HL-60 (cell line): ENCODE results near the gene HERPUD2.
A peak's percentile ranks its signal among the peaks of the same experiment; 100 is the strongest.

Source experiments
- DNase-seq, 2 experiments: peaks; one replicate each; pipeline ENCODE4 v3.0.0-alpha.2; 2010 to 2020; ENCODE audit warnings: low read depth in 1 of 2, low spot score in 1 of 2
- H3K27ac ChIP-seq: fragments of 250-450 bp; sonication (Bioruptor Pico); replicated peaks from 2 replicates; pipeline ENCODE4 v1.5.1; 2020; ENCODE audit warnings: mild to moderate bottlenecking, moderate library complexity
- H3K27me3 ChIP-seq: fragments of 250-450 bp; sonication (Bioruptor Pico); 2 replicates; pipeline ENCODE4 v1.5.1; 2021; ENCODE audit warnings: mild to moderate bottlenecking, moderate library complexity; ENCODE audit not compliant: insufficient read depth, poor library complexity, severe bottlenecking
- H3K4me3 ChIP-seq: replicated peaks from 2 replicates; pipeline ENCODE4 v1.5.1; 2011; ENCODE audit warnings: mild to moderate bottlenecking, control low read depth, low read length; ENCODE audit not compliant: insufficient read depth
- GABPA ChIP-seq: IDR thresholded peaks from 2 replicates; pipeline ENCODE4 v1.6.1; 2012; ENCODE audit warnings: low read depth
- POLR2AphosphoS5 ChIP-seq: IDR thresholded peaks from 2 replicates; pipeline ENCODE4 v1.6.1; 2012; ENCODE audit warnings: low read depth
- SPI1 ChIP-seq: IDR thresholded peaks from 2 replicates; pipeline ENCODE4 v1.6.1; 2012; ENCODE audit warnings: low read depth, mild to moderate bottlenecking, borderline replicate concordance
- TF ChIP-seq, protein P1 (sequence below): IDR thresholded peaks from 2 replicates; pipeline ENCODE4 v1.6.1; 2012; ENCODE audit warnings: low read depth; ENCODE audit not compliant: insufficient replicate concordance
- TF ChIP-seq, protein P2 (sequence below): IDR thresholded peaks from one replicate; pipeline ENCODE4 v1.5.1; 2011; ENCODE audit warnings: low read length, control low read depth, inconsistent platforms; ENCODE audit not compliant: insufficient read depth

The HERPUD2 gene

DNA sequence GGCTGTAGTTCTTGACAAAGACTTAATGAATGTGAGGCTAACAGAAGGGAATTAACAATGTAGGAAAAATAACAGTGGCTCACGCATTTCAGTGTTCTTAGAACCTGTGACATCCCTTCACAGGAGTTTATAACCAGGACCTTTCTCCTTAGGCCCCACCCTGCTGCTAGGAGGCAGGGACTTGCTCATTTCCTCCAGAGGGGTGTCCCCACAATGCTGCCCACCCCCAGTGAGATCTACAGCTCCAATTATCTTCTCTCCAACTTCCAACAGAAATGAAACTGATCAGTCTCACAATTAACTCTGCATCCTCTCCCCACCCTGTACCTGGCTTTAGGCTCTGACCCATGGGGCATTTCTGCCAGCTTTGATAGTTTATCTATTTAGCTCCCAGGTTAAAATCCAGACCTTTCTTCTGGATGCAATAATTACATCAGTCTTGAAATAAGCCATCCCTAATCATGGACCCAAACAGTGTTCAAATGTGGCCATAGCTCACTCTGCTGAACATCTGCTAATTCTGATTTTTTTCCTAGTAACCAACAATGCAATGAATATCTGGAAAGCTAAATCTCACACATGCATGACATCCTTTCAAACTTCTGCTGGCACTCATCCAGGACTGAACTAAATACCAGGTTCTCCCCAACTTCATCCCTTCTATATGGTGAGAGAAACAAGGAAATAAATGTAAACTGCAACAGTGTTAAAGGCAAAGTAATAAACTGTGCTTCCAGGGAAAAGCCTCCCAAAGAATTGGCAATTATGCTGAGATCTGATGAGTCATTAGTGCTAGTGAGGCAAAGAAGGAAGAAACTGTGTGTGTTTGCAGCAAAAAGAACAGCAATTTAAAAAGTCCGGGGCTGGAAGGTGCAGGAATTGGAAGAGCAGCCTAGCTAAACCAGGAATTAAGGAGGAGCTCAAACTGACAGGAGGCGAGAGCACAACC, 64.6 kb downstream of the HERPUD2 start:
- DNase-seq = no peak
- Histone ChIP-seq H3K27me3 (no peaks in the 10 kb centered on the region), H3K27ac (no peak overlapping the region), H3K4me3 (no peak overlapping the region)
- TF ChIP-seq, protein P1, sequence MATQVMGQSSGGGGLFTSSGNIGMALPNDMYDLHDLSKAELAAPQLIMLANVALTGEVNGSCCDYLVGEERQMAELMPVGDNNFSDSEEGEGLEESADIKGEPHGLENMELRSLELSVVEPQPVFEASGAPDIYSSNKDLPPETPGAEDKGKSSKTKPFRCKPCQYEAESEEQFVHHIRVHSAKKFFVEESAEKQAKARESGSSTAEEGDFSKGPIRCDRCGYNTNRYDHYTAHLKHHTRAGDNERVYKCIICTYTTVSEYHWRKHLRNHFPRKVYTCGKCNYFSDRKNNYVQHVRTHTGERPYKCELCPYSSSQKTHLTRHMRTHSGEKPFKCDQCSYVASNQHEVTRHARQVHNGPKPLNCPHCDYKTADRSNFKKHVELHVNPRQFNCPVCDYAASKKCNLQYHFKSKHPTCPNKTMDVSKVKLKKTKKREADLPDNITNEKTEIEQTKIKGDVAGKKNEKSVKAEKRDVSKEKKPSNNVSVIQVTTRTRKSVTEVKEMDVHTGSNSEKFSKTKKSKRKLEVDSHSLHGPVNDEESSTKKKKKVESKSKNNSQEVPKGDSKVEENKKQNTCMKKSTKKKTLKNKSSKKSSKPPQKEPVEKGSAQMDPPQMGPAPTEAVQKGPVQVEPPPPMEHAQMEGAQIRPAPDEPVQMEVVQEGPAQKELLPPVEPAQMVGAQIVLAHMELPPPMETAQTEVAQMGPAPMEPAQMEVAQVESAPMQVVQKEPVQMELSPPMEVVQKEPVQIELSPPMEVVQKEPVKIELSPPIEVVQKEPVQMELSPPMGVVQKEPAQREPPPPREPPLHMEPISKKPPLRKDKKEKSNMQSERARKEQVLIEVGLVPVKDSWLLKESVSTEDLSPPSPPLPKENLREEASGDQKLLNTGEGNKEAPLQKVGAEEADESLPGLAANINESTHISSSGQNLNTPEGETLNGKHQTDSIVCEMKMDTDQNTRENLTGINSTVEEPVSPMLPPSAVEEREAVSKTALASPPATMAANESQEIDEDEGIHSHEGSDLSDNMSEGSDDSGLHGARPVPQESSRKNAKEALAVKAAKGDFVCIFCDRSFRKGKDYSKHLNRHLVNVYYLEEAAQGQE = no peak
- TF ChIP-seq, protein P2, sequence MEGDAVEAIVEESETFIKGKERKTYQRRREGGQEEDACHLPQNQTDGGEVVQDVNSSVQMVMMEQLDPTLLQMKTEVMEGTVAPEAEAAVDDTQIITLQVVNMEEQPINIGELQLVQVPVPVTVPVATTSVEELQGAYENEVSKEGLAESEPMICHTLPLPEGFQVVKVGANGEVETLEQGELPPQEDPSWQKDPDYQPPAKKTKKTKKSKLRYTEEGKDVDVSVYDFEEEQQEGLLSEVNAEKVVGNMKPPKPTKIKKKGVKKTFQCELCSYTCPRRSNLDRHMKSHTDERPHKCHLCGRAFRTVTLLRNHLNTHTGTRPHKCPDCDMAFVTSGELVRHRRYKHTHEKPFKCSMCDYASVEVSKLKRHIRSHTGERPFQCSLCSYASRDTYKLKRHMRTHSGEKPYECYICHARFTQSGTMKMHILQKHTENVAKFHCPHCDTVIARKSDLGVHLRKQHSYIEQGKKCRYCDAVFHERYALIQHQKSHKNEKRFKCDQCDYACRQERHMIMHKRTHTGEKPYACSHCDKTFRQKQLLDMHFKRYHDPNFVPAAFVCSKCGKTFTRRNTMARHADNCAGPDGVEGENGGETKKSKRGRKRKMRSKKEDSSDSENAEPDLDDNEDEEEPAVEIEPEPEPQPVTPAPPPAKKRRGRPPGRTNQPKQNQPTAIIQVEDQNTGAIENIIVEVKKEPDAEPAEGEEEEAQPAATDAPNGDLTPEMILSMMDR = no peak
- TF ChIP-seq POLR2AphosphoS5 = no peak
- no peak for TF ChIP-seq GABPA
- TF ChIP-seq SPI1 = no peak

DNA sequence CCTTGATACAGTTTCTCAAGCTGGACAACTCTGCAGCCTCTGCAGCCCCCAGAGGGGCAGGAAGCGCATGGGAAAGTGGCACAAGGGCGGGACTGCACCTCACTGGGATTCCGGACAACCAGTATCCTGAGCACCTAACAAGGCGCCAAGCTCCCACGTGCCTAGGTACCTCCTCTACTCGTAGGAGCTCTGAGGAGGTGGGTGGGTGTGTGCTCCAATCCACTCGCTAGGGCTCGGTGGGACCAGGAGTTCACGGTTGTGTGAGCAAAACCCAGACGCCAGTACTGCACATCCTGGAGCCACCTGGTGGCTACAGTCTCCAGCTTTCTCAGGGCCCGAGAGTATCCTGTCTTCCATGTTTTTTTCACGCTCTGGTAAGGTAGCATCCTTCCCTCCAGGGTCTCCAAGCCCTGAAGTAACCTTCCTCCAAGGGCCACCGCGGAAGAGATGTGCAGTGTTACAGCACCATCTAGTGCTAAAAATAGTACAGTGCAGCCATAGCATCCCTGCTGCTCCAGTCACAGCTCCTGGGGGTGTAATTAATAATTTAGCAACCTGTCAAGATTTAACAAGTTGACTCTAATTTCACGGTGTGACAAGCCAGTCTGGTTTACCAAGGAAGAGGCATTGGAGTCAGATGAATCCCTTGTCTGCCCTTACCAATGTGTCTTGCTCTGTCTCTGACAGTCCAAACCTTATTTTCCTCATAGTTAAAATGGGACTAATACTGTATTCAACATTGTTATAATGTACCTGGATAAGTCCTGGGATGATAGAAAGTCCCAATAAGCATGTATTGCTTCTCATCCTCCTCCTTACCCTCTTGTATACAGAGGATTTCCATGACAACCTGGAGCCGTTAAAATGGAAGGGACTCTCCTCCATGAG, 70.4 kb downstream of the HERPUD2 start:
- no peak overlapping the region for H3K27ac ChIP-seq
- peaks cover 3% of the 10 kb centered on the region for H3K27me3 ChIP-seq
- DNase-seq = peak; percentile 26 to 40
- TF ChIP-seq, protein P2 = peak; percentile 93
- TF ChIP-seq, protein P1 = no peak
- TF ChIP-seq GABPA = no peak
- no peak for TF ChIP-seq POLR2AphosphoS5
- no peak for TF ChIP-seq SPI1
- no peak overlapping the region for H3K4me3 ChIP-seq

DNA sequence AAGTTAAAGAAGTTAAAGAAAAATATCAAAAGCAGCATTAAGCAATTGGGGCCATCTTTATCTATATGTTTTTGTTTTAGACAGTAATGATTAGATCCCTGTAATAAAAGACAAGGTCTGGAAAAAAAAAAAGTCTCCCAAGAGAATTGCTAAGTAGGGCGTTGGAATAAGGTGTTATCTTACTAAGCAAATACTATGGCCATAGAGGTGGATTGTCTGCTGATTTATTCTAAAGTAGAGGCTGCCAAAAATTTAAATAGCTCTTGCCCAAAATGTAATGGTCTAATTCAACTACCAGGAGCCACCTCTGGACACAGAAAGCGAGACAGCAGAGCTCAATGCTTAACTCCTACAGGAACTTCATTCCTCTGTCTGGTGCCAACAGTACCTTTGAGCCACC, 71.6 kb downstream of the HERPUD2 start:
- no peak for DNase-seq
- TF ChIP-seq POLR2AphosphoS5 (no peak), SPI1 (no peak), GABPA (no peak)
- TF ChIP-seq, protein P1 = no peak
- TF ChIP-seq, protein P2 = no peak
- peaks cover 3% of the 10 kb centered on the region for H3K27me3 ChIP-seq
- H3K4me3 ChIP-seq = no peak overlapping the region
- no peak overlapping the region for H3K27ac ChIP-seq
